ENCODE data around the gene CHTOP.

DNA sequence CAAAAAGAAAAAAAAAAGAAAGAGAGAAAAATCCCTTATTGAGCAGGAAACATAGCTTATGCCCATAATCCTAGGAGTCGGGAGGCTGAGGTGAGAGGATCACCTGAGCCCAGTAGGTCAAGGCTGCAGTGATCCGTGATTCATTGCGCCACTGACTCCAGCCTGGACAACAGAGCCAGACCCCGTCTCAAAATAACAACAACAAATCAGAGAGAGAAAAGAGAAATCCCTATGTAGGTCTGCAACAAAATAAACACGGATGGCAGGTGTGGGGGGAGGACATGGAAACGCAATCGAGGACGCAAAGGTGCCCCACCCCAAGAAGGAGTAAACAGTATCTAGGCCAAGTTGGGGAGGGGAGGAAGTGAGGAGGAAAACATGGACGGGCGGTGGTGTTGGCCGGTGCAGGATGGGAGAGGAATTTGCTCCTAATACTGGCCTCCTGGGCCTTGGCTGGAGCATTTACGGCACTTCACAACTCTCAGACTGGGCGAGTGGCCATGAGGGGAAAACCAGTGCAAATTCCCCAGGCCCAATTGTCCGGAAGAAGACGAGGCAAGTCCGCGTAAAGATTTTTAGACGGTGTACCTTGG is 609 bp upstream of the CHTOP start:
- TF ChIP-seq EZH2 (IDR thresholded peaks at IDR 0.05; ENCODE audit: insufficient read depth, poor library complexity, severe bottlenecking) (no peak), EZH2phosphoT487 (IDR thresholded peaks at IDR 0.05; ENCODE audit: insufficient read depth, low read depth) (no peak)

Measured in GM23248 (cell line).